Neural progenitor cell (in vitro differentiated cells): ENCODE data around the gene ANKRD6. TPM values are rescaled to one million over a fixed set of nuclear protein-coding genes. Genes with fewer than 3 reads are reported as not detected.
A peak's percentile ranks its signal among the peaks of the same experiment; 100 is the strongest.

Experiments
- DNase-seq: peaks from one replicate; pipeline ENCODE4 v3.0.0-alpha.2; 2016; ENCODE audit warnings: low spot score
- H2AFZ ChIP-seq: fragments of 200-600 bp; sonication (generic); replicated peaks from 2 replicates; pipeline ENCODE4 v1.6.1; 2016; ENCODE audit warnings: antibody characterized with exemption
- H3F3A ChIP-seq: fragments of 200-600 bp; sonication (generic); 2 replicates; pipeline ENCODE4 v1.6.1; 2016; ENCODE audit warnings: antibody characterized with exemption, low read depth
- H3K27ac ChIP-seq: fragments of 200-600 bp; sonication (generic); 2 replicates; pipeline ENCODE4 v1.5.1; 2016; ENCODE audit warnings: mild to moderate bottlenecking
- H3K27me3 ChIP-seq: fragments of 200-600 bp; sonication (generic); 2 replicates; pipeline ENCODE4 v1.6.1; 2016; ENCODE audit warnings: mild to moderate bottlenecking, moderate library complexity
- H3K36me3 ChIP-seq: fragments of 200-600 bp; sonication (generic); 2 replicates; pipeline ENCODE4 v1.5.1; 2016
- H3K4me1 ChIP-seq: fragments of 200-600 bp; sonication (generic); 2 replicates; pipeline ENCODE4 v1.6.1; 2016; ENCODE audit warnings: mixed run types
- H3K4me2 ChIP-seq: fragments of 200-600 bp; sonication (generic); 2 replicates; pipeline ENCODE4 v1.6.1; 2016
- H3K4me3 ChIP-seq: fragments of 200-600 bp; sonication (generic); 2 replicates; pipeline ENCODE4 v1.5.1; 2016
- H3K79me2 ChIP-seq: fragments of 200-600 bp; sonication (generic); 2 replicates; pipeline ENCODE4 v1.6.1; 2016; ENCODE audit warnings: low read depth
- H3K9ac ChIP-seq: fragments of 200-600 bp; sonication (generic); 2 replicates; pipeline ENCODE4 v1.6.1; 2016
- H3K9me3 ChIP-seq: fragments of 200-600 bp; sonication (generic); 2 replicates; pipeline ENCODE4 v1.5.1; 2016; ENCODE audit warnings: low read depth
- H4K20me1 ChIP-seq: fragments of 200-600 bp; sonication (generic); 2 replicates; pipeline ENCODE4 v1.6.1; 2016; ENCODE audit warnings: low read depth
- H3K27ac Mint-ChIP-seq: 3 replicates; pipeline ENCODE4 v1.8.0; 2021; ENCODE audit warnings: mixed read lengths
- H3K27me3 Mint-ChIP-seq: 2 replicates; pipeline ENCODE4 v1.8.0; 2022; ENCODE audit warnings: low read depth, mild to moderate bottlenecking, inconsistent platforms, moderate library complexity, mixed read lengths; ENCODE audit not compliant: insufficient read depth
- H3K36me3 Mint-ChIP-seq: 3 replicates; pipeline ENCODE4 v1.8.0; 2021; ENCODE audit warnings: mixed read lengths
- H3K4me1 Mint-ChIP-seq: 3 replicates; pipeline ENCODE4 v1.8.0; 2021; ENCODE audit warnings: mixed read lengths
- H3K4me3 Mint-ChIP-seq: 3 replicates; pipeline ENCODE4 v1.8.0; 2021; ENCODE audit warnings: mild to moderate bottlenecking, moderate library complexity, mixed read lengths
- H3K9me3 Mint-ChIP-seq: 3 replicates; pipeline ENCODE4 v1.8.0; 2020; ENCODE audit warnings: mixed read lengths
- CTCF ChIP-seq: fragments of 200-600 bp; sonication (generic); IDR thresholded peaks from 2 replicates; pipeline ENCODE4 v1.5.1; 2017; ENCODE audit warnings: antibody characterized with exemption, mild to moderate bottlenecking
- EZH2 ChIP-seq: fragments of 200-600 bp; sonication (generic); IDR thresholded peaks from 2 replicates; pipeline ENCODE4 v1.6.1; 2017; ENCODE audit warnings: antibody characterized with exemption, mild to moderate bottlenecking, moderate library complexity
- EZH2phosphoT487 ChIP-seq: fragments of 200-600 bp; sonication (generic); IDR thresholded peaks from 2 replicates; pipeline ENCODE4 v1.6.1; 2017; ENCODE audit warnings: antibody characterized with exemption
- total RNA-seq: library from RNA; depleted of rRNA; stranded (reverse); fragments of >200 nt; gene quantifications from 2 replicates; pipeline ENCODE4 v1.2.3, GENCODE V29; 2015; ENCODE audit warnings: low replicate concordance

ANKRD6 gene
- total RNA-seq, 1 donor from 2014 or later, result 36.3 TPM

- H3K9me3 Mint-ChIP-seq, result no peaks in the 10 kb centered on the region
- H3K9ac ChIP-seq, result no peak overlapping the region
- no peaks in the 10 kb centered on the region for H3K27me3 ChIP-seq
- no peaks in the 10 kb centered on the region for H4K20me1 ChIP-seq
- no peaks in the 10 kb centered on the region for H3K27me3 Mint-ChIP-seq
- peaks cover 78% of the 10 kb centered on the region for H3K4me1 ChIP-seq
- TF ChIP-seq EZH2phosphoT487, result no peak
- TF ChIP-seq EZH2, result no peak
- no peak for TF ChIP-seq CTCF
- H3K4me3 Mint-ChIP-seq, result no peak overlapping the region
- H3K27ac Mint-ChIP-seq, result no peak overlapping the region
- no peak overlapping the region for H2AFZ ChIP-seq
- H3K4me2 ChIP-seq, result no peak overlapping the region
- no peaks in the 10 kb centered on the region for H3K36me3 ChIP-seq
- H3K4me1 Mint-ChIP-seq, result peaks cover 69% of the 10 kb centered on the region
- peaks cover 20% of the 10 kb centered on the region for H3K79me2 ChIP-seq
- no peak overlapping the region for H3K27ac ChIP-seq
- DNase-seq, result no peak
- no peak overlapping the region for H3K4me3 ChIP-seq
- no peaks in the 10 kb centered on the region for H3K9me3 ChIP-seq
- H3F3A ChIP-seq, result peaks cover 49% of the 10 kb centered on the region
- peaks cover 3% of the 10 kb centered on the region for H3K36me3 Mint-ChIP-seq
Measured at GRCh38 chr6:89505847-89506246, 72.9 kb downstream of the ANKRD6 start.

DNA sequence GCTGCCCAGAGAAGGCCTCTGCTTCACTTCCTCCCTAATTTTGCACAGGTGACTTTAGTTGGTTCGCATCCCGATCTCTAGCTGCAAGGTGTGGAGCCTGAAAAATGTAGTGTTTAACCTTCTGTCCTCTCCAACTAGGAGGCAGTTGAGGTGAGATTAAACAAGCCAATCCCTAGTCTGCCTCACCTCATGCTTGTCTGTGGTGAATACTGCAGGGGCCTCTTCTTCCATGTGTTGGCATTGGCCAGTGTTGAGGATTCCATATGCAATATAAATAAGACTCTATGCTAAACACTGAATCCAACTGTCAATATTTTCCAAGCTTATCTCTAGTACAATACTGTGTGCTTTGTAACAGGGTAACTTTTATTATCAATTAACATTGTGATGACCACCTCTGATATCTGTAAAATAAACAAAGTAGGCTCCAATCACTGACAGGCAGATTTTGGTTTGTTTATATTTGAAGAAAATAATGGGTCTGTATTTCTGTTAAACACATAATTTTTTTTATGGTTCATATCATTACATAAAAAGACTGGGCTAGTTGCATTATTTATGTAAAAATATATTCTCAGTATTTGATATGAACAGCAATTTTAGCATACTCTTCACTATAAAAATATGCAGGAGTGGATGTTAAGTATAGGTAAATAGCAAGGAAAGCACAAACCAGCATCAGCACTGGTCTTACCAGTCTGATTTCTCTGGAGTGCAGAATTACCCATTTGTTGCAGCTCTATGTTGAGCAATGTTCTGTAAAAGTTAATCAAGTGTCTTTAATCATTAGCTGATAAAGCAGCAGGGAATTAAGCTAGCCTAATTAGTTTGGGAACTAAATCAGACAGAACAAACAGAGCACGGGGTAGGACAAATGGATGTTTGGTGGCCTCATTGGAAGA, 74.0 kb downstream of the ANKRD6 start:
- H3K36me3 Mint-ChIP-seq, result peaks cover 3% of the 10 kb centered on the region

DNA sequence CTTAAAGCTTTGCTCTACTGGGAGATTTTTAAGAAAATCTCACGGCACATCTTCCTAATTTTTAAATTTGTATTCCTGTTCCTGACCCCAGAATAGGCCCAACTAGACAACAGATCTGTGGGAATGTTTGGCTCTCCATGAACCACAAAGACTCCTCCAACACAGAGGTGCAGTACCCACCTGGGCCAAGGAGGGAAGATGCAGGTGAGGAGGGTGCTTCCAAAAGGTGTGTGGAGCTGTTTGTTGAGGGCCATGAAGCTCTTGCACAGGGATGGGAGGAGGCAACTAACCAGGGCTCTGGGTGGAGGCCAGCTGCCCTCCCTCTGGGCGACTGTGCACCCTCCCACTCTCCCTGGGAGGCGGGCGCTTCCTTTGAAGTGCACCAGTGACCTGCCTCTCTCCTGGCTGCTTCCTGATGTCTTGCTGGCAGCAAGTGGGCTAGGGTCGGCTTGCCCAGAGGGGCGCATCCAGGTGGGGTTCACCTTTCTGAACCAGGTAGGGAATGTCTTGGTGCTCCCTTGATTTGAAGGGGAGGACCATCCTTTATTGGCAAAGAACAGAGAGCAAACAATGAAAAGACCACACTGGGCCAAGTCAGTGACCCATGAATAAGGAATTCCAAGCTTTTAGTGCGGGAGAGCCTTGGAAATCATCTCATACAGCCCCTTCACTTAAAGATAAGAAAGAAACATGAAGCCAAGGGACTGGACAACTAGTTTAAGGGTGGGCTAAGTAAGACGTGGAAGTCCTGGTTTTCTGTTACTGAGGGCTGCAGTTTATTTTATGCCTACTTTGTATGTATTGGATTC, 76.0 kb downstream of the ANKRD6 start:
- Mint-ChIP-seq H3K27me3 (no peaks in the 10 kb centered on the region), H3K36me3 (peaks cover 3% of the 10 kb centered on the region), H3K4me3 (no peak overlapping the region), H3K27ac (no peak overlapping the region), H3K4me1 (peaks cover 48% of the 10 kb centered on the region), H3K9me3 (no peaks in the 10 kb centered on the region)
- no peak for DNase-seq
- Histone ChIP-seq H3K9me3 (no peaks in the 10 kb centered on the region), H3K79me2 (peaks cover 8% of the 10 kb centered on the region), H3K4me3 (no peak overlapping the region), H2AFZ (no peak overlapping the region), H3F3A (peaks cover 19% of the 10 kb centered on the region), H3K36me3 (no peaks in the 10 kb centered on the region), H3K4me2 (peak overlapping the region; percentile 46), H3K9ac (no peak overlapping the region), H3K27ac (no peak overlapping the region), H3K4me1 (peaks cover 50% of the 10 kb centered on the region), H4K20me1 (no peaks in the 10 kb centered on the region), H3K27me3 (no peaks in the 10 kb centered on the region)
- TF ChIP-seq EZH2 (no peak), EZH2phosphoT487 (no peak)

More for the DNA sequence above, 74.0 kb downstream of the ANKRD6 start:
- no peak overlapping the region for H3K4me3 ChIP-seq
- H3K4me1 Mint-ChIP-seq, result peaks cover 58% of the 10 kb centered on the region
- TF ChIP-seq EZH2phosphoT487 (no peak), CTCF (no peak), EZH2 (no peak)
- H4K20me1 ChIP-seq, result no peaks in the 10 kb centered on the region
- no peaks in the 10 kb centered on the region for H3K9me3 Mint-ChIP-seq
- no peak overlapping the region for H3K27ac Mint-ChIP-seq
- H3K27ac ChIP-seq, result no peak overlapping the region
- H3K27me3 ChIP-seq, result no peaks in the 10 kb centered on the region
- no peak for DNase-seq
- peak overlapping the region; percentile 53 for H3K4me2 ChIP-seq
- no peaks in the 10 kb centered on the region for H3K36me3 ChIP-seq
- H3K9me3 ChIP-seq, result no peaks in the 10 kb centered on the region
- no peak overlapping the region for H2AFZ ChIP-seq
- no peak overlapping the region for H3K9ac ChIP-seq
- H3K4me3 Mint-ChIP-seq, result no peak overlapping the region
- peaks cover 20% of the 10 kb centered on the region for H3K79me2 ChIP-seq
- H3K4me1 ChIP-seq, result peaks cover 69% of the 10 kb centered on the region
- H3K27me3 Mint-ChIP-seq, result no peaks in the 10 kb centered on the region
- peaks cover 38% of the 10 kb centered on the region for H3F3A ChIP-seq
